Inferior parietal cortex (tissue), 1 donor: ENCODE results near the gene ERVMER34-1.

Source experiments
- DNase-seq: peaks from one replicate; pipeline ENCODE4 v3.0.0-alpha.2; 2016; ENCODE audit errors: extremely low spot score

Gene ERVMER34-1

GRCh38 chr4:52718123-52718522 is 33.1 kb downstream of the ERVMER34-1 start:
- DNase-seq, result no peak

- no peak for DNase-seq
These were observed 34.7 kb downstream of the ERVMER34-1 start for GRCh38 chr4:52716364-52717151.

- DNase-seq, result no peak
These were observed 35.3 kb downstream of the ERVMER34-1 start for GRCh38 chr4:52715914-52716313.

GRCh38 chr4:52715255-52715897 is 35.8 kb downstream of the ERVMER34-1 start:
- no peak for DNase-seq

- DNase-seq, result no peak
These were observed 36.5 kb downstream of the ERVMER34-1 start for GRCh38 chr4:52714597-52715254.

- DNase-seq, result no peak
These were observed 37.7 kb downstream of the ERVMER34-1 start for GRCh38 chr4:52713456-52713937.

- DNase-seq, result peak; percentile 93
These were observed 38.7 kb downstream of the ERVMER34-1 start for GRCh38 chr4:52712251-52713130.

GRCh38 chr4:52711834-52712250 is 39.4 kb downstream of the ERVMER34-1 start:
- DNase-seq, result no peak

- no peak for DNase-seq
These were observed 40.0 kb downstream of the ERVMER34-1 start for GRCh38 chr4:52711272-52711671.

GRCh38 chr4:52709155-52709554 is 42.1 kb downstream of the ERVMER34-1 start:
- DNase-seq, result no peak

- DNase-seq, result no peak
These were observed 46.6 kb downstream of the ERVMER34-1 start for GRCh38 chr4:52704661-52705060.

- no peak for DNase-seq
These were observed 47.1 kb downstream of the ERVMER34-1 start for GRCh38 chr4:52704133-52704532.

GRCh38 chr4:52701207-52701606 is 50.0 kb downstream of the ERVMER34-1 start:
- DNase-seq, result no peak

- DNase-seq, result no peak
These were observed 56.3 kb downstream of the ERVMER34-1 start for GRCh38 chr4:52694936-52695335.

- DNase-seq, result no peak
These were observed 57.7 kb downstream of the ERVMER34-1 start for GRCh38 chr4:52693492-52693891.
